GM13976 (cell line): ENCODE measurements around the gene PRCP.

Source experiments
- DNase-seq: peaks from one replicate; pipeline ENCODE4 v3.0.0; 2012; ENCODE audit warnings: low spot score
- CTCF ChIP-seq: IDR thresholded peaks from 2 replicates; pipeline ENCODE4 v1.5.1; 2012; ENCODE audit warnings: borderline replicate concordance, mild to moderate bottlenecking; ENCODE audit not compliant: insufficient read depth; ENCODE audit errors: extremely low read depth, missing control alignments, control extremely low read depth
- in situ Hi-C: fragments of 300-500 bp; cut with MboI; formaldehyde crosslinking; loops from one replicate; pipeline ENCODE4 v1.12.0; 2022; ENCODE audit warnings: low sequenced_read_pairs, mixed read lengths, inconsistent platforms; ENCODE audit not compliant: unreplicated experiment

PRCP gene

GRCh38 chr11:82842019-82842418 lies 58.2 kb downstream of the PRCP start:
- no peak for DNase-seq
- no peak for TF ChIP-seq CTCF
- in situ Hi-C loops, result no loop called here

- TF ChIP-seq CTCF, result no peak
- DNase-seq, result no peak
- in situ Hi-C loops, result no loop called here
Measured at GRCh38 chr11:82837650-82838049, 62.6 kb downstream of the PRCP start.

- no peak for DNase-seq
- no peak for TF ChIP-seq CTCF
- in situ Hi-C loops, result no loop called here
Measured at GRCh38 chr11:82832983-82833382, 67.2 kb downstream of the PRCP start.

GRCh38 chr11:82831364-82831763 lies 68.9 kb downstream of the PRCP start:
- DNase-seq, result no peak
- no peak for TF ChIP-seq CTCF
- in situ Hi-C loops, result no loop called here

- in situ Hi-C loops, result no loop called here
Measured at GRCh38 chr11:82830746-82831145, 69.5 kb downstream of the PRCP start.

GRCh38 chr11:82829101-82829500 lies 71.1 kb downstream of the PRCP start:
- in situ Hi-C loops, result no loop called here
- no peak for DNase-seq
- no peak for TF ChIP-seq CTCF

More at GRCh38 chr11:82830746-82831145, 69.5 kb downstream of the PRCP start:
- no peak for TF ChIP-seq CTCF
- DNase-seq, result no peak

- in situ Hi-C loops, result no loop called here
- TF ChIP-seq CTCF, result no peak
- no peak for DNase-seq
Measured at GRCh38 chr11:82828472-82828871, 71.8 kb downstream of the PRCP start.
